Adipose tissue (tissue), 3 donors: ENCODE results near the gene TCP11. TPM values are rescaled to one million over a fixed set of nuclear protein-coding genes. Genes with fewer than 3 reads are reported as not detected.

Experiments used
- H3K27ac ChIP-seq: one replicate; pipeline ENCODE4 v1.5.1; 2013; ENCODE audit warnings: low read depth, low read length
- WGBS, 3 donors: extraction: QIAGEN DNeasy Blood & Tissue Kit; methylation state at CpG; one replicate each; pipeline ENCODE4 v1.1.7; 2013; 5-methylcytosine and 5-hydroxymethylcytosine counted together
- polyA plus RNA-seq, 3 donors: library from polyadenylated mRNA; stranded (reverse); fragments of 200-250 nt; gene quantifications; one replicate each; pipeline ENCODE4 v1.2.3, GENCODE V29; 2013
- donor health status: healthy with polysubstance abuse.
- donor health status: Bipolar disorder and iron deficiency.
- donor health status: healthy.

Gene TCP11
- polyA plus RNA-seq, 3 donors = 0.04 TPM; not detected in 2

DNA sequence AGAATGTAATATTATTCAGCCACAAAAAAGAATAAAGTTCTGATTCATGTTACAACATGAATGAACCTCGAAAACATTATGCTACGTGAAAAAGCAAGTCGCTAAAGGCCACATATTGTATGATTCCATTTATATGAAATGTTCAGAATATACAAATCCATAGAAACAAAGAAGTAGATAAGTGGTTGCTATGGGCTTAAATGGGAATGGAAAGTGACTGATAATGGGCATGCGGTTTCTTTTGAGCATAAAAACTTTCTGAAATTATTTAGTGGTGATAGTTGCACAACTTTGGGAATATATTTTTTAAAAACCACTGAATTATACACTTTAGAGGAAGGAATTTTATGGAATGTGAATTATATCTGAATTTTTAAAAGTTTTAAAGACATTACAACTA, 33.4 kb upstream of the TCP11 start:
- H3K27ac ChIP-seq = no peak overlapping the region
- 94 to 95% (median 94%) methylated on average over 4 of the region's 4 CpGs for WGBS, 3 donors

DNA sequence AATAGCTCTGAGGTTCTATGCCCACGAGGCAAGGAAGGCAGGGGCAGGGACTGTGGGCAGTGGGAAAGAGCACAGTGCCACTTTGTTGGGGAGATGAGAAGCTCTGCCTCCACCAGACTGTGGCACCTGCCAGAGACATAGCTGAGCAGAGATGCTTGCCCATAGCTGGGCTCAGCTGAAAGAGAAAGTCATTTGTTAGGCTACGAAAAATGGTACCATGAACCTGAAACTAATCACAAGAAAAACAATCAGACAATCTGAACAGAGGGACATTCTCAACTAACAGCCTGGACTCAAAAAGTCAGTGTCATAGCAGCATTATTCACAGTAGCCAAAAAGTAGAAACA, 32.9 kb upstream of the TCP11 start:
- WGBS, 3 donors = 83 to 88% (median 83%) methylated on average over 2 of the region's 2 CpGs
- no peak overlapping the region for H3K27ac ChIP-seq

DNA sequence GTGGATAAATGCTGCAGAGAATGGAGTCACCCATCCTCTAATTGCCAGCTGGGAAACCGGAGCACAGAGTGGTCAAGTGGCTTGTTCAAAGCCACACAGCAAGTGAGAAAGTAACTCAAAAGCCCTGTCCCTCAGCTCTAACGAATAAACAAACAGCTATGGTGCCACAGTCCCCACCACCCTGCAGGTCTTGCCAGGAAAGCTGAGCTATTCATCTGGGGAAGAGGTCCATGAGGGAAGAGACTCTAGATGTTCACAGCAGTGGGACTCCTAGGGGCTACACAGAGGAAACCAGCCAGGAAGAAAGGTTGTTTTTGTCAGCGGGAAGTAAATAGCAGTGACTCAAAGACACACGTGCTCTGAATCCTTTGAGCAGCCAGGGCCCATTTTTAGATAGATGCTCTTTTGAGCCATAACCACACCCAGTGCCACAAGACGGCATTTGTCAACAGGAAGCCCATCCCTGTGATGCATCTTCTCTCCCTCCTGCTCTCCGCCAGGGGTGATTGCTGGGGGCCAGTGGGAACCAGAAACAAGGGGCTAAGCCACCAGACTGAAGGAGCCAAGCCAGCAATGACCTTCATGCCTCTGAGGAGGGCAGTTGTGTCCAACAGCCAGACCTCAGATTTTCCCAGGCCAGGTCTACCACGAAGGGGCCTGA, 32.4 kb upstream of the TCP11 start:
- 63 to 74% (median 71%) methylated on average over 7 of the region's 7 CpGs for WGBS, 3 donors
- H3K27ac ChIP-seq = no peak overlapping the region

DNA sequence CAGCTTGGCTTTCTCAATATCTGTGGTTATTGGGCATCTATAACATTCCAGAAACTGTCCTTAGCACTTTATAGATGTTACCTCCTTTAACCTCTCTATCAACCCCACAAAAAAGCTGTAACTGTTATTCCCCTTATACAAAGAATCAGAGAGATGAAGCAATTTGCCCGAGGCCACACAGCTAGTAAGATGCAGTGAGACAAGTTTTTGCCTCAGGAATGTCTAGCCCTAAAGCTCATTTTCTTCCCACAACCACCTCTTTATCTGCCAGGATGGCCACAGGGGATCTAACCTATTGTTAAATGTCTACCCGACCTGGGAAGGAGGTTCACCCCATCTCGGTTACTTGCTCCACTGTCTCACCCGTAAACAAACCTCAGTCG, 31.9 kb upstream of the TCP11 start:
- WGBS, 3 donors = 65 to 74% (median 73%) methylated on average over 5 of the region's 5 CpGs
- no peak overlapping the region for H3K27ac ChIP-seq

DNA sequence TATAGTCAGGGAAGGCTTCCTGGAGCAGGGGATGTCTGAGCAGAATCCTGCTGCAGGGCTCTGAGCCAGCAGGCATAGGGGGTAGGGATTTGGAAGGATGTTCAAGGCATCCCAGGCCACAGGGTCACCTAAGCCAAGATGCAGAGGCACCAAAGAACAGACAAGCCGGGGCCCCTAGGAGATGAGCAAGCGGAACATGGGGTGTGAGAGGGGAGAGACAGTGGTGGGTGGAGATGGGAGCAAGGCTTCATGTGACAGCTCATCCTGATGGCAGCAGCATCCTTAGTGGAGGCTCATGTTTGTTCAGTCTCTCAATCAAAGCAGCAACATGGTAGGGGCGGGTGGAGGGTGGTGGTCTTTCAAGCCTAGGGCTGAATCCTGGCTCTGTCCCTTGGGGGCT, 29.8 kb upstream of the TCP11 start:
- H3K27ac ChIP-seq = no peak overlapping the region
- WGBS, 3 donors = 82 to 92% (median 86%) methylated on average over 3 of the region's 3 CpGs

DNA sequence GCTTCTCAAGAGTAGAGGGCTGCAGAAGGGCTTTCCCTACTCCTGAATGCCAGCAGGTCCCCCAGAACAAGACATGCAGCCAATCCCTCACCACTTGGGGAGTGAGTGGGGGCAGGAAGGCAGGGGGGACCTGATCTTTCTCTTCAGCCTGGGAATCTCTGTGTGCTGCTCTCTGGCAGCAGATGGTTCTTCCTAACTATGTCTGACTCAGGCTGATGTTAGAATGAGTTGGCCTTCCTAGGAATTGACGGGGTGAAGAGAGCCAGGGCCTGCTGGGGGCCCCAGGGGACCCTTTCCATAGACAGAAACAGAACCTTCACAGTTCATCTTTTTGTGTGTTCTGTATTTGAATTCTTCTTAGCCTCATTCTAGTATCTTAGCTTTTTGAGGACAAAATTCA, 29.0 kb upstream of the TCP11 start:
- 84 to 87% (median 85%) methylated on average over 1 of the region's 1 CpG for whole genome bisulfite sequencing, 3 donors
- H3K27ac ChIP-seq = no peak overlapping the region

DNA sequence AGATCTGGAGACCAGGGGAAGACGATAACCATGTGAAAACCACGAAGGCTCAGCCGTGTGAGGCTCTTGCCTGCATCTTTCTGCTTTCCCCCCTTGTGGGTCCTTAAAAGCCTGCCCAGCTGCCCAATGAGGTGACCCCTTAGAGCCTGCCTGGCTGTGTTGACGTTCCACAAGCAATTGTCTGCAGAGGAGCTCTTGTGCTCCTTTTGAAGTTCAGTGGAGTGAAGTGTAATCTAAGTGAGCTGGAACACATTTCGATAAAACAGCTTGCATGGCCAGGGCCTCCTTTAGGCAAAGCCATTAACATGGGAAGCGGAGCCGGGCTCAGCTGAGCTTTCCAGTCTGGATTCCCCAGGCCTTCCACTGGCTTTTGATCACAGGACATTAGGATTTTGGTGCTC, 27.3 kb upstream of the TCP11 start:
- 88 to 92% (median 88%) methylated on average over 7 of the region's 7 CpGs for WGBS, 3 donors
- H3K27ac ChIP-seq = no peak overlapping the region

DNA sequence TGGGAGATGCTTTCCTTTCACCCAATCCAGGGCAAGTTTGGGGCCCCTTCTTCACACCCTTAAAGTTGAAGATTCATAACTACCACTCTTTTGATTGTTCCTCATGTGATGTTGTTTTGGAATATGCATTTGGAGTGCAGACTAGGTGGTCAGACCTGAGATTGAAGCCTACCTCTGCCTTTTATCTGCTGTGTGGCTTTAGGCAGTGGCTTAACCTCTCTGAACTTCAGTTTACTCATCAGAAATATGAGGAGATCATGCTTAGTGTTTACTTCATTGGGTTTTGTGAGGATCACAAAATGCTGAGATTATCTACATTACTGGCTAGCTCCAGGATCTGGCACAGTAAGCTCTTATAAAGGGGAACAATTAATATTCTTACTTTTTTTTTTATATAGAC, 26.4 kb upstream of the TCP11 start:
- no peak overlapping the region for H3K27ac ChIP-seq

DNA sequence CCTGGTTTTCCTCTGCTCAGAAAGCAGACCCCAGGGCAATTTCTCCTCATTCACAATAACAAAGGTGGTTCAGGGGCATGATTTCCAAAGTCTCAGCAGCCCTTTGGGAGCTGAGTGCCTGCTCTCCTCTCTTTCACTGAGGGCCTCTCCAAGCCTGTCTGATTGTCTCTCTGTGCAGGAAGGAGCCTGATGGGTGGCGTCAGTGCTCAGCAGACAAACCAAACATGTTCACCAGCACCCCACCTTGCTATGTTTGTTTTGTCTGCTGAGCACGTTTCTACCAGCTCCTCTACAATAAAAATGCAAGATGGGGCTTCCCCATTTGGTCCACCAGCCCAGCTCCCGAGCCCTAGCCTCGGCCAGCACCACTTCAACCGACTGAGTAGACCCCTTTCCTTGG, 25.4 kb upstream of the TCP11 start:
- WGBS, 3 donors = 80 to 89% (median 82%) methylated on average over 5 of the region's 5 CpGs
- H3K27ac ChIP-seq = no peak overlapping the region

DNA sequence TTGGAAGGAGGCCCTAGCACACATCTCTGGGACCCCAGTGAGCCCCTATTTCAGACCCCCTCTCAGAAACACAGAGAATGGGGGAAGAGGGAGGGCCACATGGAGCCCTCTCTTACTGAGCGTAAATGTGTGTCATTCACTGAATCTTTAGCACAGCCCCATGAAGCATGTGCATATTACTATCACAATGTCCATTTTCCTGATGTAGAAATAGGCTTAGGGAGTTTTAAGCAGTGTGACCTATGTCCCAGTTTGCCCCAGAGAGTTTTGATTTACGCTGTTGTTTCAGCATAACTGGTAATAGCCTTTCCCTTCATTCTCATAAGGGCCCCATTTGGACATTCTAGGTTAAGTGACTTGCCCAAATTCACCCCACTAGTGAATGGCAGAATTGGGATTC, 25.0 kb upstream of the TCP11 start:
- H3K27ac ChIP-seq = no peak overlapping the region
- 69 to 98% (median 91%) methylated on average over 2 of the region's 2 CpGs for WGBS, 3 donors

DNA sequence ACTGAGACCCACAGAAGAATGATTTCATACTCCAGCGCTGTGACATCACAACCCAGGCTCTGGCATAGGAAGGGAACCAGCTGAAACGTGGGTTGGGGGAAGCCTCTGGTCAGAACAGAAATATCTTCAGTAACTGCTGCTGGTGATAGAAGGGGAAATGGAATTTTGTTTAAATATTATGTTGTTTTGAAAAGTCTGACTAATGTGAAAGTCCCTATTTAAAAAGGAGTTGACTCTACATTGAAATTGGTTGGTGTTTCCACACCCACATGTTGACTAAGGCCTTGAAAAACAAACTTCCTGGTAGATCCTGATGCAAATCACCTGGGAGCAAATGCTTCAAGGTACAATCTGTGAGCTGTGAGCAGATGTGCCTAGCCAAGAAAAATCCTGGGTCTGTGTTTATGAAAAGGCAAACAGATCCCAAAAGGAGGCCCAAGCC, 24.5 kb upstream of the TCP11 start:
- no peak overlapping the region for H3K27ac ChIP-seq
- WGBS, 3 donors = 74 to 83% (median 83%) methylated on average over 2 of the region's 2 CpGs

DNA sequence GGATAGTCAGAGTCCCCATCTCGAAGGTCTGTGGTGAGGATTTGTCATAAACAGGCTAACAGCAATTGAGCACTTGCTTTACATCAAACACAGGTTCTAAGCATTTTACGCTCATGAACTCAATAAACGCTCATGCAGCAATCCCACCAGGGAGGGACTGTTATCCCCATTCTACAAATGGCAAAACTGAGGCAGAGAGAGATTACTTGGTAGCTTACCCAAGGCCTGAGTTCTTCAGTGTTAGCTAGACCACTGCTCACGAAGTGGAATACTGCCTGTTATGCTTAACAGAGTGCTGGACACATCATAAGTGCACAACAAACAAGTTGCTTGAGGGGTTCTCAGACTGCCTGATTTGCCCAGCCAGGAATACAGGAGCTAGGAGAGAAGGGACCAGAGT, 23.7 kb upstream of the TCP11 start:
- H3K27ac ChIP-seq = no peak overlapping the region

DNA sequence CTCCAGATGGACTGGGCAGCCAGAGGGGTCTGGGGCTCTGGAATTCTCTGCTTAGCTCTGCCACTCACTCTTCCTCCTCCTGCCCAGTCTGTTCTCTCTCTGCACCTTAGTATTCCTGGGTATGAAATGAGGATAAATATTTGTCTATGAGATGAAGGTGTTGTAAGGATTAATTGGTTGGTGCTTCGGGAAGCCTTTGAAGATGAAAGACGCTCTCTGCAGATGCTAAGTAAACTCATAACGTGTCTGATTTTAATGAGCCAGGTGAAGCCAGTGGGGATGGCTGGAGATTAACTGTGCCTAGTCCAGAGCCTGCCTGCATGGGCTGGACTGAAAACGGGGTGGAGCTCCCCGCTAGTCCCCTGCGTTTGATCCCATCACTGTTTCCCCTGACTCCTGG, 23.1 kb upstream of the TCP11 start:
- no peak overlapping the region for H3K27ac ChIP-seq
- 80 to 90% (median 86%) methylated on average over 6 of the region's 6 CpGs for WGBS, 3 donors

More for the DNA sequence above, 23.7 kb upstream of the TCP11 start:
- WGBS, 3 donors = 94 to 98% (median 96%) methylated on average over 4 of the region's 4 CpGs

DNA sequence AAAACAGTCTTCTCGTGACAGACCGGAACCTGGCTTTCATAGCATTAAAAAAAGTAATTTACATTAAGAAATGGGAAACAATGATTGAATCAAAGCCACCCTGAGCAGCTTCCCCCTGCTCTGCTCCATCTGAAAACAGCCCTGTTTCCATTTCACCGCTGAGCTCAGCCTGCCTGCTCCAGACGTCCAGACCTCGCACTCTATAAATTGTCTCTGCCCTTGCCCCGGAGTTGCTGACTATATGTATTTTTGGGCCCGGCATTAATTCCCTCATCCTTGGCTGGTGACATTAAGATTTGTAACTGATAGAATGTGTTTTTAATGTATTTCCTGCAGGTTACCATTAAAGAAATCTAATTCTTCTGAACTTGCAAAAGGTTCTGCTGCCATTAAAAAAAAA, 22.7 kb upstream of the TCP11 start:
- 85 to 95% (median 89%) methylated on average over 7 of the region's 7 CpGs for WGBS, 3 donors
- no peak overlapping the region for H3K27ac ChIP-seq

DNA sequence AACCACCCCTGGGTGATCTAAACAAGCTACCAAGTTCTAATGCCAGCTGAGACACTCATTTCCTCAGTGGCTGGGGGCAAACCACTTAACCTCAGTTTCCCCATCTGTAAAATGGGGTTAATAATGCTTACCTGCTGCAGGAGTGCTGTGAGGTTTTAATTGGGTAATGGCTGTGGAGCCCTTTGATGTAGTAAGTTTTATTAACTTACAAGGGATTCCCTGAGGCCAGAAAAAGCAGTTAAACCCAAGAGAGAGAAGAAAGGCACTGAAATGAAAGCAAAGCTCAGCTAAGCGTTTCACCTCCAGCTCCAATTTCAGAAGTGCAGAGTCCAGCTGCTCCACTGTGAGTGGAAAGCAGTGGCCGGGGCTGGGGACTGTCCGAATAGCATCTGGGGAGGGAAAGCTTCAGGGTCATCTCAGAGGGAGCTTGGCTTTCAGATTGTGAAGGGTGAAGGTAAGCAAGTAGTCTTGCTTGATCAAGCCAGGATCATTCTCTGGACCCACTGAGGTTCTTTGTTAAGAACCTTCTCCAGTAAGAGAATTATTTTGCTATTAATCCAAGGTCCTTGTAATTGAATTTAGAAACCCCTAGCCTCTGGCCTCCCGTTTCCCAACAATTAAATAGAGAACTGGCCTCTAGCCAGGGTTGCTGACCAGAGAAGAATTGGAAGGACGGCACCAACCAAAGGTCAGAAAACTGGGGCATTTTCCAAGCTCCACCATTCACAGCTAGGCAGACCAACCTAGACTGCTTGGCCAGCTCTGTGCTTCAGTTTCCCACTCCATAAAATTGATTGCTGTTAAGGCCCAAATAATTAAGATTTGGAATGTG, 20.9 kb upstream of the TCP11 start:
- WGBS, 3 donors = 44 to 69% (median 54%) methylated on average over 5 of the region's 5 CpGs

DNA sequence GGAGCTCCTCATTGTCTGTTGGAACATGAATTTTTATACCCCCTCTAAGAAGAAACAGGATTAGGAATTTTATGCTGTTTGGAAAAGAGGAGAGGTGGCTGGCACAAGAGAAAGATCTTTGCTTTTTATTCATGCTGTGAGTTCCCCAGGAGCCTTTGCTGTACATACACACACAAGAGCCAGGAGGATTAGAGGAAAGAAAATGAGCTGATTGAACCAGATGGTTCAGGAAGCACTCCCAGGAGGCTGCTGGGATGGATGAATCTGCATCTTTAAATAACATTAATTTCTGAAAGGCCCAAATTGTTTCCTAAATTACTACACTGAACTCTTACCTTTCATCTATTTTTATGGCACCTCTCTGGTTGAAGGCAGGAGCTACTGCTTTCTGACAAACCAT, 20.1 kb upstream of the TCP11 start:
- H3K27ac ChIP-seq = no peak overlapping the region

More for the DNA sequence above, 20.9 kb upstream of the TCP11 start:
- no peak overlapping the region for H3K27ac ChIP-seq

DNA sequence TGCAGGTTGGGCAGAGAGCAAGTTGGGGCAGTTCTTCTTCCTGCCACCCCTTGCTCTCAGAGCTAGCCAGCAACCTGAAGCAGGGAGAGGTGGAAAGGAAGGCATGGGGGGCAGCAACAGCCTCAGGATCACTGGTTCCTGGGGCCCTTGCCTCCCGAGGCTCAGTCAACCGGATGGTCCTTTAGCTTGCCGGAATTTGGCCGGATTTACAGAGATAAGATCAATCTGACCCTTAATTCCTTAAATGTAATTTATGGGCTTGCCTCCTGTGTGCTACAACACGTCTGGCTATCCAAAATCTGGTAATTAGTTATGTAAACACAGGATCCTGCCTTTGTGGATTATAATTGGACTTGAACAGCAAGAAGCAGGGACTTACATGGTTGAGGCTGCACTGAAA, 19.5 kb upstream of the TCP11 start:
- WGBS, 3 donors = 49 to 67% (median 61%) methylated on average over 5 of the region's 5 CpGs
- H3K27ac ChIP-seq = no peak overlapping the region

DNA sequence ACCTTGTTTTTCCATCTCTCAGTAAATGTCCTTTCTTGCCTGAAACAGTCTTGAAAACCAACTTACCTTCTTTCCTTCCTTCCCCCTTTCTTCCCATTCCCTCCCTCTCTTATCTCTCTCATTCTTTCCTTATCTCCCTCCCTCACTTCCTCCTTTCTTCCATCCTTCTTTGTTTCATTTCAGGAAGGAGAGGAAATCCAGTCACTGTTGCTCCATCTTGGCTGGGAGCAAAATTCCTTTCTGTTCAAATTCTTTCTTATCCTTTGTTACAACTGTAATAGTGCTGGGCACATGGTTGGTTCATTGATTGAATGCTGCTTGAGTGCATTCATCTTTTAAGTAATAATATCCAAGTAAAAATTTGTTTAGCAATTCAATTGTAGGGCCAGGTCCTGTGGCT, 17.4 kb upstream of the TCP11 start:
- no peak overlapping the region for H3K27ac ChIP-seq

DNA sequence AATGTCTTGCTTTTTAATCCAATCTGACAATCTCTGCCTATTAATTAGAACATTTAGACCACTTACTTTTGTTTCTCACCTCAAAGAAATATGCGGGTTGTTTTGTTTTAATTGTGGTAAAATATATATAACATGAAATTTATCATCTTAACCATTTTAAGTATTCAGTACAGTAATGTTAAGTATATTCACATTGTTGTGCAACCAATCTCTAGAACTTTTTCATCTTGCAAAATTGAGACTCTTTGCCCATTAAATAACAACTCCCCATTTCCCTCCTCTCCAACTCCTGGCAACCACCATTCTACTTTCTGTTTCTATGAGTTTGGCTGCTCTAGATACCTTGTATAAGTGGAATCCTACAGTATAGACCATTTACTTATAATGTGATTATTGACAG, 13.8 kb upstream of the TCP11 start:
- WGBS, 3 donors = 93 to 99% (median 98%) methylated on average over 1 of the region's 1 CpG
- H3K27ac ChIP-seq = no peak overlapping the region

DNA sequence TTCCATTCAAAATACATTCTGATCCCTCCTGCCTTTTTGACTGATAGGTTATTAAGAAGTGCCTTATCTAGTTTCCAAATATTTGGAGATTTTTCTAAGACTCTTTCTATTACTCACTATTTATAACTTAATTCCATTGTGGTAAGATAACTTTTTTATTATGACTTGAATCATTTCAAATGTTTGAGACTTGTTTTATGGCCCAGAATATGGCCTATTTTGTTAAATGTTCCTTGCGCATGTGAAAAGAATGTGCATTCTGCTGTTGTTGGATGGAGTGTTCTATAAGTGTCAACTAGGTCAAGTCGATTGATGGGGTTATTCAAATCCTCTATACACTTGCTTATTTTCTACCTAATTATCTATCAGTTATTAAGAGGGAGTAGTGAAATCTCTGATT, 13.1 kb upstream of the TCP11 start:
- WGBS, 3 donors = 88 to 95% (median 90%) methylated on average over 2 of the region's 2 CpGs
- no peak overlapping the region for H3K27ac ChIP-seq
